VCaP (cell line): ENCODE results near the gene XXYLT1.
A peak's percentile ranks its signal among the peaks of the same experiment; 100 is the strongest.

ENCODE experiments used
- H3K27ac ChIP-seq: fragments of 450-650 bp; 2 replicates; pipeline ENCODE4 v1.5.1; 2017
- TF ChIP-seq, protein P1 (sequence below): fragments of 450-650 bp; conservative IDR thresholded peaks from 2 replicates; pipeline ENCODE4 v1.5.1; 2017; ENCODE audit warnings: mild to moderate bottlenecking, moderate library complexity

The XXYLT1 gene

GRCh38 chr3:195265363-195265976 lies 5.5 kb downstream of the XXYLT1 start:
- H3K27ac ChIP-seq, result no peak overlapping the region
- TF ChIP-seq, protein P1, sequence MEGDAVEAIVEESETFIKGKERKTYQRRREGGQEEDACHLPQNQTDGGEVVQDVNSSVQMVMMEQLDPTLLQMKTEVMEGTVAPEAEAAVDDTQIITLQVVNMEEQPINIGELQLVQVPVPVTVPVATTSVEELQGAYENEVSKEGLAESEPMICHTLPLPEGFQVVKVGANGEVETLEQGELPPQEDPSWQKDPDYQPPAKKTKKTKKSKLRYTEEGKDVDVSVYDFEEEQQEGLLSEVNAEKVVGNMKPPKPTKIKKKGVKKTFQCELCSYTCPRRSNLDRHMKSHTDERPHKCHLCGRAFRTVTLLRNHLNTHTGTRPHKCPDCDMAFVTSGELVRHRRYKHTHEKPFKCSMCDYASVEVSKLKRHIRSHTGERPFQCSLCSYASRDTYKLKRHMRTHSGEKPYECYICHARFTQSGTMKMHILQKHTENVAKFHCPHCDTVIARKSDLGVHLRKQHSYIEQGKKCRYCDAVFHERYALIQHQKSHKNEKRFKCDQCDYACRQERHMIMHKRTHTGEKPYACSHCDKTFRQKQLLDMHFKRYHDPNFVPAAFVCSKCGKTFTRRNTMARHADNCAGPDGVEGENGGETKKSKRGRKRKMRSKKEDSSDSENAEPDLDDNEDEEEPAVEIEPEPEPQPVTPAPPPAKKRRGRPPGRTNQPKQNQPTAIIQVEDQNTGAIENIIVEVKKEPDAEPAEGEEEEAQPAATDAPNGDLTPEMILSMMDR, result no peak

DNA sequence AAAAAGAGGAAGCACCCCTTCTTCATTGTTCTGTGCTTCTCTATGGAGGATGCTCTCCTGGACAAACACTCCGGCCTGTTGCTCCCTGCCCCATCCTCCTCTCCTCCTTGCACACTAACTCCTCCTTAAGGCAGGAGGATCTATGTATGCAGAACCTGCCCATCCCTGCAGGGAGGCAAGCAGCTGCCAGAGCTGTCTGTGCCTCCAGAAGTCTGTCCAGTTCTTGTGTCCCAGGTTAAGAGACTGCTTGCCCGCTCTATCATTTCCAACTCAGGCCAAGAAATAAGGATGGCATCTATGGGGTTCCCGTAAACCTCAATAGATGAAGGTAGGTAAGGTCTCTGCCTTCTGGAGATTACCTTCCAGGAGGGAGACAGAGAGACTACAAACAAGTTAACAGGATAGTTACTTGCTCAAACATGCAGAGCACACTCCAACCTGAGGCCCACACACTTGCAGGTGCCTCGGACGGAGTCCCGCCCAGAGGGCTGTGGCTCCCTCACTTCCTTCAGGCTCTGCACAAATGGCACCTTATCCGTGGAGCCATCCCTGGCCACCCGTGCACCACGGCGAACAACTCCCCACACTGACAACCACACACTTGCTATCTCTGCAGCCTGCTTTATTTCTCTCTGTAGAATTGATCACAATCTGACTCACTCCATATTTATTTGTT lies 6.9 kb downstream of the XXYLT1 start:
- no peak overlapping the region; the same call in 1 of the 2 replicates for H3K27ac ChIP-seq
- TF ChIP-seq, protein P1, result no peak

DNA sequence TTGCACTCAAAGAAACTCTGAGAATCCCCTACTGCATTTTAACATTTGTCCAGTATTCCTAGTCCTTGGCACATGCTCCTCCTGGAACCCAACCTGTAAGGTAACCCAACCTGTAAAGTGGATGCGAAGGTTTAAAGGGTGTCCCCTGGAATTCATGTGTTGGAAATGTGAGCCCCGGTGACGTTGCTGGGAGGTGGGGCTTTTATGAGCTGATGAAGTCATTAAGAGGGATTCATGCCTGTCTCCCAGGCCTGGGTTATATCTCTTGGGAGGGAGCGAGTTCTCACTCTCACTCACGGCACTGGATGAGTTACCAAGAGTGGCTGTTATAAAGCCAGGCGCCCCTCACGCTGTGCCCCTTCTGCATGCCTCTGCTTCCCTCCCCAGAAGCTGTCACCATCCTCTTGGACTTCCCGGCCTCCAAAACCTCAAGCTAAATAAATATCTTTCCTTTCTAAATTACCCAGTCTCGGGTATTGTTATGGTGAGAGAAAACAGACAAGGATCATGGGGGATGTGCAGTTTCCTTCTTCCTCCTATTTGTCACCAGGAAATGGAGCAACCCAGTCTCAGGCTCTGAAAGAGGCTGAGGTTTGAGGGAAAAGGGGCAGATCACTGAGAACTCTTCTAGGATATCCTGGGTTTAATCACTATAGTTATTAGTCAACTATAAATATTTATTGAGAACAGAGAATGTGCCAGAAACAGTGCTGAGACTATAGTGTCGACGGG lies 7.6 kb downstream of the XXYLT1 start:
- TF ChIP-seq, protein P1, result no peak
- no peak overlapping the region for H3K27ac ChIP-seq

GRCh38 chr3:195261925-195262324 lies 9.0 kb downstream of the XXYLT1 start:
- H3K27ac ChIP-seq, result no peak overlapping the region
- TF ChIP-seq, protein P1, result no peak

DNA sequence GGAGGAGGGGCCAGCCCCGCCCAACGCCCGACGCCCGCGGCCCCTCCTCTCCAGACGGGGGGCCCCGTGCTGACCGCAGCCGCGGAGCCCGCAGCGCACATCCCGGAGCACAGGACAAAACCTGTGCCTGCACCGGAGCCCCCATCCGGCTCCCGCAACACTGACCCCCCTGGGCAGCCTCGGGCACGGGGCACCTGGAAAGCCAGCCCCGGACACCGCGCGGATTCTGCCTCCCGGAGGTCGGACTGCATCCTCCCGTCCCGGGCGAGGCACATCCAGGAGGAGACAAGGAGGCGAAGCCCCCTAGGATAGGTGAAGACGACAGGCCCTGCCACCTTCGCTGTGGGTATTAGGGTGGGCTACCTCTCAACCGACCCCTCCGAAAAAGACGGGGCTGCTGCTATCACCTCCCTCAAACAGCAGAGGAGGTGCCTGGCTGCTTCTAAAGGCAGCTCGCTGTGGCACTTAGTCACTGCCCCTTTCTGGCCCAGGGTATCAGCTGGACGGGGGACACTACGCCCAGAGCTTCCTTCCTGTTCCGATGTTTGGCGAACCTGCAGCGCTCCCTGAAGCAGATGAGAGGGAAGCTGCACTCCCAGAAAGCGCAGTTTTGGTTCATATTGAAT lies 10.6 kb downstream of the XXYLT1 start:
- H3K27ac ChIP-seq, result peak overlapping the region; percentile 95
- TF ChIP-seq, protein P1, result peak; percentile 70

DNA sequence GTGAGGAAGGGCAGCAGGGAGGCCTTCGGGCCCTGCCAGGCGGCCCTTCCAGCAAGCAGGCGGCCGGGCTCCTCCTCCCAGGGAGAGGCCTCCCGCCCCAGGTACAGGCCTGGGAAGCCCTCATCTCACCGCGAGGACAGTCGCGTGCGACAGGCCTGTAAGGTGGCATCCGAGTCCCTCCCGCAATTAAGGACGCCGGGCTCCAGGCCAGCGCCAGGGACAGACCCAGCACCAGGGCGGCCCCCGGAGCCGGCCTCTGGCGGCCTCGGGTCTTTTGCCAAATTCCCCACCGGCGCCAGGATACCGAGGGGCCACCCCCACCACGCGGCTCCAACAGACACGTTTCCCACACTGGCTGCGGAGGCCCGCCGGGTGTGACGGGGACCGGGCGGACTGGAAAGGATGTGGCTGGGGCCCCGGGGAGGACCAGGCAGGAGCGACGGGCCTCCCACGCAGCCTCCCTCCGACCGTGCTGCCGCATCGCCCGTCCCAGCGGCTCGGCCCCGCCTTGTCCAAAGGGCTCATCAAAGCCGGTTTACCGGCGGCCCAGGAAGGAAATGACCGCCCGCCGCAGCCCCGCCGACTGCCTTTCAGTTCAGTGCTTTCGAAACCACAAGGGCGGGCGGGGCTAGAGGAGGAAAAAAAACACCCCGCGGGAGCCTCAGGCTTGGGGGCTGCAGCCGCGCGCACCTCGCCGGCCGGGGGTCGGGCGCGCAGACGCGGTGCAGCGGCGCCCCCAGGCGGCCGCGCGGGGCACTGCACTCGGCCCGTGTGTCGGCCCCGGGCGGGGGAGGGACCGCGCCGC lies 11.3 kb downstream of the XXYLT1 start:
- H3K27ac ChIP-seq, result peak overlapping the region; percentile 95
- TF ChIP-seq, protein P1, result peak; percentile 97

- TF ChIP-seq, protein P1, result no peak
- H3K27ac ChIP-seq, result peak overlapping the region; percentile 95
Observed at GRCh38 chr3:195259154-195259474, 11.8 kb downstream of the XXYLT1 start.
